ENCODE measurements around the gene PPP1R16B. TPM values are rescaled to one million over a fixed set of nuclear protein-coding genes. Genes with fewer than 3 reads are reported as not detected.

PPP1R16B gene
- total and polyA plus RNA-seq, 4 donors, result 2.6 to 15.0 (median 7.1) TPM

DNA sequence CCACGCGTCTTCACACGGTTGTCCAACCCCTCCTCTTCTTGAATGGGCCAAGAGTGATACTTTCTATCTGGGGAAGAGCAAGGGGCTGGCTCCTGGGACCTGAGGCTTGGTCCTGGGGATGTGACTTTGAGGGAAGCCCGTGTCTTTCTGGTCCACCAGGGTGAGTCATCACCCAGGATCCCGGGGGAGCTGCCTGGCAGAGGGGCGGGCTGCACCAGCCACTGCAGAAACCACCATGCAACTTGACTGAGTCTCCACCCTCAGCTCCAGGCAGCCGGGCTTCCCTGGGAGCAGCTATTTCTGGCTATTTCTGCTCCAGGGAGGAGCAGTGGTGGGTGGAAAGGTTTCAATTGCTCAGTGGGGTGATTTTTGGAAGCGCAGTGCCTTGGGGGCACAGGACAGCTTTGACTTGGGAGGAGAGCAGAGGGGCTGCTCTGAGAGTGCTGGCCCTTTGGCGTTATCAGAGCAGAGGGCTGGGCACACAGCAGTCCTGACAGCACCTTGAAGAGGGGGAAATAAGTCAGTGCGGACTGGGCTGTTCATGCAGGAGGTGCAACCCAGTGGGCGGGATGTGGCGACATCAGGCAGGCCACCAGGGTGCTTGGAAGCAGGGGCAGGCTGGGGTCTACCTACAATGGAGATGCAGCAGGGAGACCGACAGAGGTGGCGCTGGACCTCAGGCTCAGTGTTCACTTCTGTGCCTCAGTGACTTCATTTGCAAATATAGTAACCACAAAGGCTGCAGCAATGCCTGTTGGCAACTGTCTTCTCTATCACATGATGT, 75.6 kb downstream of the PPP1R16B start:
- no peak for ATAC-seq (ENCODE audit: insufficient read depth, low FRiP score)
- TF ChIP-seq, protein P1, sequence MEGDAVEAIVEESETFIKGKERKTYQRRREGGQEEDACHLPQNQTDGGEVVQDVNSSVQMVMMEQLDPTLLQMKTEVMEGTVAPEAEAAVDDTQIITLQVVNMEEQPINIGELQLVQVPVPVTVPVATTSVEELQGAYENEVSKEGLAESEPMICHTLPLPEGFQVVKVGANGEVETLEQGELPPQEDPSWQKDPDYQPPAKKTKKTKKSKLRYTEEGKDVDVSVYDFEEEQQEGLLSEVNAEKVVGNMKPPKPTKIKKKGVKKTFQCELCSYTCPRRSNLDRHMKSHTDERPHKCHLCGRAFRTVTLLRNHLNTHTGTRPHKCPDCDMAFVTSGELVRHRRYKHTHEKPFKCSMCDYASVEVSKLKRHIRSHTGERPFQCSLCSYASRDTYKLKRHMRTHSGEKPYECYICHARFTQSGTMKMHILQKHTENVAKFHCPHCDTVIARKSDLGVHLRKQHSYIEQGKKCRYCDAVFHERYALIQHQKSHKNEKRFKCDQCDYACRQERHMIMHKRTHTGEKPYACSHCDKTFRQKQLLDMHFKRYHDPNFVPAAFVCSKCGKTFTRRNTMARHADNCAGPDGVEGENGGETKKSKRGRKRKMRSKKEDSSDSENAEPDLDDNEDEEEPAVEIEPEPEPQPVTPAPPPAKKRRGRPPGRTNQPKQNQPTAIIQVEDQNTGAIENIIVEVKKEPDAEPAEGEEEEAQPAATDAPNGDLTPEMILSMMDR (IDR thresholded peaks at IDR 0.05; ENCODE audit: control extremely low read depth, extremely low read depth), result no peak
- Histone ChIP-seq H3K4me3 (no peak overlapping the region), H3K27ac (ENCODE audit: low read depth in 1 of 2, low read length in 1 of 2) (no peak overlapping the region), H3K4me1 (ENCODE audit: control insufficient read depth in 5 of 5, insufficient read depth in 5 of 5, low read length in 5 of 5) (peaks cover 0 to 9% (median 0%) of the 10 kb centered on the region in 5 donors), H3K9ac (ENCODE audit: insufficient read depth in 1 of 2, low read length in 2 of 2) (no peak overlapping the region), H3K27me3 (ENCODE audit: control insufficient read depth in 3 of 3, insufficient read depth in 3 of 3, low read length in 2 of 3) (peaks cover 0 to 5% (median 0%) of the 10 kb centered on the region in 3 donors), H3K9me3 (ENCODE audit: control insufficient read depth in 4 of 4, insufficient read depth in 3 of 4, low read length in 3 of 4) (no peaks in the 10 kb centered on the region), H3K36me3 (ENCODE audit: control insufficient read depth in 4 of 4, insufficient read depth in 4 of 4, low read length in 4 of 4) (no peaks in the 10 kb centered on the region)
- 77 to 88% methylated on average over 14 of the region's 14 CpGs for WGBS, 2 donors
- DNase-seq, result no peak

DNA sequence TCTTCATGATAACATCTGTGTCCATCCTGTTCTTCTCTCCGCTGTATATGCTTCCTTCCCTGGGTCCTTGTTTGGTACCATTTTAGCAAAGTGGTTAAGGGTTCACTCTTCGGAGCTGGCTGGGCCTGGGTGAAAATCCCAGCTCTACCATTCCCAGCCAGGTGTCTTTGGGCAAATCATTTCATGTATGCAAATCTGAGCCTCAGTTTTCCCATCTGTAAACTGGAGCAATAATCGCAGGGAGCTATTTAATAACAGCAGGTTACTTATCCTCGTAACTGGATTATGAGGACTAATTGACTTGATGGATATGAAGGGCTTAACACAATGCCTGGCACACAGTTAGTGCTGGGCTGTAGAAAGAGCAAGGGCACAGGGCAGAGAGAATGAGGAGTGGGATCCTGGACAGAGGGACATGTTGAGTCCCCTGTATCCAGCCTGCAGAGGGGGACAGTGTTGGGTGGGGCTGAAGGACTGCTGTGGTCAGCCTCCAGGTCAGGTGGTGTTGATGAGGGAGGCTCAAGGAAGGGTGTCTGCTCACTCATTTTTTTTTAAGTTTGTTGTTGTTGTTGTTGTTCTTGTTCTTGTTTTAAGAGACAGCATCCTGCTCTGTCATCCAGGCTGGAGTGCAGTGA, 76.4 kb downstream of the PPP1R16B start:
- no peak overlapping the region for H3K9ac ChIP-seq (ENCODE audit: insufficient read depth in 1 of 2, low read length in 2 of 2)
- ATAC-seq (ENCODE audit: insufficient read depth, low FRiP score), result no peak
- no peak overlapping the region for H3K27ac ChIP-seq (ENCODE audit: low read depth in 1 of 2, low read length in 1 of 2)
- TF ChIP-seq, protein P1 (IDR thresholded peaks at IDR 0.05; ENCODE audit: control extremely low read depth, extremely low read depth), result no peak
- peaks cover 0 to 9% (median 0%) of the 10 kb centered on the region in 5 donors for H3K4me1 ChIP-seq (ENCODE audit: control insufficient read depth in 5 of 5, insufficient read depth in 5 of 5, low read length in 5 of 5)
- H3K4me3 ChIP-seq, result no peak overlapping the region
- peaks cover 0 to 5% (median 0%) of the 10 kb centered on the region in 3 donors for H3K27me3 ChIP-seq (ENCODE audit: control insufficient read depth in 3 of 3, insufficient read depth in 3 of 3, low read length in 2 of 3)
- no peaks in the 10 kb centered on the region for H3K36me3 ChIP-seq (ENCODE audit: control insufficient read depth in 4 of 4, insufficient read depth in 4 of 4, low read length in 4 of 4)
- 94 to 95% methylated on average over 4 of the region's 4 CpGs for WGBS, 2 donors
- no peak for DNase-seq
- H3K9me3 ChIP-seq (ENCODE audit: control insufficient read depth in 4 of 4, insufficient read depth in 3 of 4, low read length in 3 of 4), result no peaks in the 10 kb centered on the region

DNA sequence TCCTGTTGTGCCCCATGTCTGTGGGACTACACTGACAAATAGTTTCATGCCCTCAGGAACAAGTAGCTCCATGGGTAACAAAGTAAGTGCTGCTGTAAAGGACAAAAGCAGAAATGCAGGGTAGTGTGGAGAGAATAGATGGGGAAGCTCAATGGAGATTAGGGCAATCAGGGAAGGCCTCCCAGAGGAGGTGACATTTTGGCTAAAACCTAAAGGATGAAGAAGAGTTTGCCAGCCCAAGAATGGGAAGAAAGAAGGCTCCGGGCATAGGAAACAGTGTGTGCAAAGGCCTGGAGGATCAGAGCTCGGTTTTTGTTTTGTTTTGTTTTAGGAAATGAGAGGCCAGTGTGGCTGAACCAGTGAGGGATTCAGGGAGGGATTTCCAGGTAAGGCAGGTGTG, 77.1 kb downstream of the PPP1R16B start:
- peaks cover 0 to 9% (median 0%) of the 10 kb centered on the region in 5 donors for H3K4me1 ChIP-seq (ENCODE audit: control insufficient read depth in 5 of 5, insufficient read depth in 5 of 5, low read length in 5 of 5)
- 75 to 90% methylated on average over 2 of the region's 2 CpGs for WGBS, 2 donors
- H3K4me3 ChIP-seq, result no peak overlapping the region
- H3K27ac ChIP-seq (ENCODE audit: low read depth in 1 of 2, low read length in 1 of 2), result no peak overlapping the region
- TF ChIP-seq, protein P1 (IDR thresholded peaks at IDR 0.05; ENCODE audit: control extremely low read depth, extremely low read depth), result no peak
- ATAC-seq (ENCODE audit: insufficient read depth, low FRiP score) (no peak), DNase-seq (no peak)
- H3K9ac ChIP-seq (ENCODE audit: insufficient read depth in 1 of 2, low read length in 2 of 2), result no peak overlapping the region
- no peaks in the 10 kb centered on the region for H3K9me3 ChIP-seq (ENCODE audit: control insufficient read depth in 4 of 4, insufficient read depth in 3 of 4, low read length in 3 of 4)
- H3K36me3 ChIP-seq (ENCODE audit: control insufficient read depth in 4 of 4, insufficient read depth in 4 of 4, low read length in 4 of 4), result no peaks in the 10 kb centered on the region
- peaks cover 0 to 5% (median 0%) of the 10 kb centered on the region in 3 donors for H3K27me3 ChIP-seq (ENCODE audit: control insufficient read depth in 3 of 3, insufficient read depth in 3 of 3, low read length in 2 of 3)

Measured in lung (tissue), 12 donors.